HG02610 (cell line): ENCODE data around the gene SBF2.
"Not testable (repeated sequence)": the region's sequence is repeated elsewhere in the genome, so short reads cannot be mapped to it uniquely, and the experiment has no call there.

Experiments
- ATAC-seq: cut with Tn5 transposase; IDR thresholded peaks from one replicate; pipeline ENCODE4 v1.9.1; 2021; ENCODE audit warnings: mild to moderate bottlenecking, moderate library complexity; ENCODE audit not compliant: unreplicated experiment

Gene SBF2

DNA sequence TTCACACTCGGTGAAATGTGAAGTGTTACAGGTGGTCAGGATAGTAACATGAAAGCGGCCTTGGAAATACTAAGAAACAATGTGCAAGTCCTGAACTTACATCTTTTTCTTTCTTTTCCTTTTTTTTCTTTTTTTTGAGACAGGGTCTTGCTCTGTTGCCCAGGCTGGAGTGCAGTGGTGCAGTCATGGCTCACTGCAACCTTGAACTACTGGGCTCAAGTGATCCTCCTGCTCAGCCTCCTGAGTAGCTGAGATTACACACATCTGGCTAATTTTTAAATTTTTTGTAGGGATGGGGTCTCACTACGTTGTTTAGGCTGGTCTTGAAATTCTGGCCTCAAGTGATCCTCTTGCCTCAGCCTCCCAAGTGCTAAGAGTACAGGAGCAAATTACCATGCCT lies 377.5 kb downstream of the SBF2 start:
- ATAC-seq, result no peak

GRCh38 chr11:9914064-9914463 lies 380.0 kb downstream of the SBF2 start:
- ATAC-seq, result no peak

DNA sequence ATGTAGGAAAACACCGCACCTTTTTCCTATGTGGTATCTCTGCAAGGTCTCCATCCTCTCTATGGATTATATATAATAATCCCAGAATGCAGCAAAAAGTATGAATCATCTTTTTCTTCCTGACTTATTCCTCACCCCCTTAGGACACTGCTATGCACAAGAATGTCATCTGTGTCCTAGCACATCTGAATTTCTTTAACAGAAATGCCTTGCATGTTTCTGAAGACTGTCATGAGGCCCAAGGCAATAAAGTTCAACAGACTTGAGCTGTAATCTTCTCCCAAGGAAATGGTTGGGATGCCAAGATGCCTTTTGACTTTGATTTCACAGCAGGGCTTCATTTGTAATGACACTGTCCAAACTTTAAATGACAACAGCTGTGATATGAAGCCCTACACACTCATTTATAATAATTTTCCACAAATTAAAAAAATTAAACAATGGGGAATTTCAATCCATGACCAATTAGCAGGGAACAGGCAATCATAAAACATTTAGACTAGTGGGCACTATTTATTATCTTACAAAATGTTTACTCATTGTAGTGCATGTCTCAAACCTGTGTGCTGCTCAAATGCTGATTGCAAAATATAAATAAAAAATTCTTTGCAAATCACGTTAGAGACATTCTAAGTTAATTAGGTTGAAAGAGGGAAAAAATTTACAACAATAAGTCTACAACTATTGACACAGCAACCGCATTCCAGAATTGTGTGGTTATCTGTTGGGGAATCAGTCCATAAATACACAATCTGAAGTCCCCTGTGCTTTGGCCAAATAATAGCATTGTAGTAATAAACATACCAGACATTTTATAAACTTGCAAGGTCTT lies 387.8 kb downstream of the SBF2 start:
- no peak for ATAC-seq

- ATAC-seq, result no peak
Observed at GRCh38 chr11:9905501-9905951, 388.5 kb downstream of the SBF2 start.

DNA sequence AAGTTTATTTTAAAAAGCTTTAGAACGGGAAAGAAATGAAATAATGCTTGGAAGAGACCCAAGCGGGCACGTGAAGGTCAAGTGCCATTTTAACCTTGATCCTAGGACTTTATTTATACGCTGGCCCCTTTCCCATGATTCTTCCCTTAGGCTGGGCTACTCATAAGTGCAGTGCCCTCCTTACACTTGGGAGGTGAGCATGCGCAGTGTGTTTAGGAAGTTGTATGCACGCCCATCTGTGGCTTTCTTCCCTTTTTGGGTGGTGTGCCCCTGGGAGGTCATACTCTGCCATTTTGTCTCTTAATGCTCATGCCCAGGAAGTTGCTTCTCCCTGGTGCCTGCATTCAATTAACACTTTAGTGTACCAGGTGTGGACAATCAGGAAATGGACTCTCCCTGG lies 390.4 kb downstream of the SBF2 start:
- no peak for ATAC-seq

DNA sequence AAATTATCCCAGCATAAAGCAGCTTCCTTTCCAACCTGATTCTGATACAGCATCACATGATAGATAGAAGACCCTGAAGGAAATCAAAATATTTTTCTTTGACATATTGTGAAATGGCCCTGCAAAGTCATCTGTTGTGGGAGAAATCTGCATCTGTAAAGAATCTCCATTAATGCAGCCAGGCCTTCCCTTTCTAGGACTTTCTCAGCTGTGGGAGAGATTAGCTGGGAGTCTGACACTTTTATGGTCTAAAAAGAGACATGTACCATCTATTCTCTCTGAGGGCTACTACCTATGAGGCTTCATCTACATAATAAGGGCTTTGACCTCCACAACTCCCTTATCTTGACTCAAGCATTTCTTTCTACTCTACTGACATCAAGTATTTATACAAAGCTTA lies 392.1 kb downstream of the SBF2 start:
- no peak for ATAC-seq

DNA sequence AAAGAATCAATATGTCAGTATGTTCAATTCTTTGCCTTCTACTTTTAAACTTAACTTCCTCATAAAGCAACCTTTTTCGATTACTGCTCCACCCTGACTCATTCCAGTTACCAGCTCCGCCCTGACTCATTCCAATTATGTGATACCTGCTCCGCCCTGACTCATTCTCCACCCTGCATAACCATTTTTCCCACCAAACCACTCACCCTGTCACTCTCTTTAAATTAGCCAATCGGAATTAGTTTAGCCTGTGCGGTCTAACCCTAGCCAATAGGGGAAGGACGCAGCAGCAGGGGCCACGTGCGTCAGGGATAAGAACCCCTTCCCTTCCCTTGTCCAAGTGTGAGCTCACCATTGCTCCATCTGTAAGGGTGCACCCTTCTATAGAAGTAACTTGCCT lies 393.8 kb downstream of the SBF2 start:
- ATAC-seq, result not testable (repeated sequence)

- ATAC-seq, result no peak
Observed at GRCh38 chr11:9899676-9900075, 394.3 kb downstream of the SBF2 start.

- ATAC-seq, result no peak
Observed at GRCh38 chr11:9896902-9897301, 397.1 kb downstream of the SBF2 start.

DNA sequence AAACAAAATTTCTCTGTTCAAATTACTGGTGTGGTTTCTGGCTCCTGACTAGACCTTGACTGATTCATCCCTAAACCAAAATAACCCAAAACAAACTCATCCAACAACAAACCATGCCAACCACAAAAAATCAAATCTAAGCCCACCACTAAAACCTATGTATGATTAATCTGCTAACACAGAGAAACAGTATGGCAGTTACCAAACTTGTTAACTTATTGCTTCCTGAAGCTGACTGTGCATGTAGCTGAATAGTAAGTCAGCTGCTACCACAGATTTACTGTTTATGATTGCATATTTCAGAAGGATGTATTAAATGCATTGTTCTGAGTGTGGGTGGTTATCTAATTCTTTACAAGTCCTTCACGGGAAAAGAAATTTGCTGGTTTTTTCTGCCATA lies 399.0 kb downstream of the SBF2 start:
- no peak for ATAC-seq

GRCh38 chr11:9893474-9893873 lies 400.5 kb downstream of the SBF2 start:
- no peak for ATAC-seq

- no peak for ATAC-seq
Observed at GRCh38 chr11:9888938-9889337, 405.1 kb downstream of the SBF2 start.

GRCh38 chr11:9887472-9887871 lies 406.5 kb downstream of the SBF2 start:
- ATAC-seq, result no peak

GRCh38 chr11:9886595-9886994 lies 407.4 kb downstream of the SBF2 start:
- no peak for ATAC-seq

DNA sequence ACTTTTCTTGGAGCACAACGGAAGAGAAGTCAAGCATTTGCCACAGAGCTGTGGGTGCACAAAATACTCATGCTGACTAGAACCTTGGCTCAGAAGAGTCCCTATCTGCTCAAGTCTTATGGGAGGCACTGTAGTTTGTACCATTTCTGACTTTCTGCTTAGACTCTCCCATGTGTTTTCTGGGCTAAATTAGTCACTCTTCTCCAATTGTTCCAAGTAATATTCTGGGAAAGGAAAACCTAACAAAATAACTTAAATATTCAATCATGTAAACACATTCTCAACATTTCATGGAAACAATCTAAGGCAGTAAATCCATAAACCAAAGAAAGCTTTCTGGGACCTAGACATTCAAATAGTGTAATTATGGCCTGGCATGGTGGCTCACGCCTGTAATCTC lies 409.4 kb downstream of the SBF2 start:
- no peak for ATAC-seq

DNA sequence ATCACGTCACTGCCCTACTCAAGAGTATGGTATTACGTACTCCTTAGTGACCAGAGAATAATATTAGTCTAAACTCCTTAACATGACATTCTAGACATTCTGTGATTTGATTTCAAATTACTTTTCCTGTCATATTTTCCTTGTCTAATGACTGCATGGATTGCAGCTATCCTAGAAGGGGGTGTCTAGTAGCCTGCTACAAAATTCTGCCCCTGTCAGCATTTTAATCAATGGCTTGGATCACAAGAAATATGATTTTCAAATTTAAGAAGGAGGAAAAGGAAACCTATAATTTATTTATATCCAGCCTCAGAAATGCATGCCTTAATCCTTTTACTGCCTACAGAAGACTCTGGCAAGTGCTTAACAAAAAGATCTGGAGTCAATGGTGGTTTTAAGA lies 413.4 kb downstream of the SBF2 start:
- no peak for ATAC-seq

DNA sequence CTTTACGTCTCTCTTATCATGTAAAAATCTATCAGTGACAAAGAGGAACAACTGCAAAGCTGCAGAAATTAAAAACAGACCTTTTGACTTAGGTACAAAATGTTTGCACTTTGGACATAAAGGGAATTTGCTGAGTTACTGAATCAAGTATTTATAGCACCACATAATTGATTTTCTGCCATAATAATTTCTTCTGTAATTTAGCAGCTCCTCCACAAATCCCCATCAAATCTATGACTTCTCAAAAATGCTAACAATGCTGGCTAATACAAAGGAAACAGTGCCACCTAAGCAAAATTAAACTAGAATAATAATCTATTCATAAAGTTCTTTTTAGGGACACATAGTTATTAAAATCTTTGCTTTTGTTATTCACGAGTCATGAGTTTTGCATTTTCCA lies 415.1 kb downstream of the SBF2 start:
- ATAC-seq, result no peak

DNA sequence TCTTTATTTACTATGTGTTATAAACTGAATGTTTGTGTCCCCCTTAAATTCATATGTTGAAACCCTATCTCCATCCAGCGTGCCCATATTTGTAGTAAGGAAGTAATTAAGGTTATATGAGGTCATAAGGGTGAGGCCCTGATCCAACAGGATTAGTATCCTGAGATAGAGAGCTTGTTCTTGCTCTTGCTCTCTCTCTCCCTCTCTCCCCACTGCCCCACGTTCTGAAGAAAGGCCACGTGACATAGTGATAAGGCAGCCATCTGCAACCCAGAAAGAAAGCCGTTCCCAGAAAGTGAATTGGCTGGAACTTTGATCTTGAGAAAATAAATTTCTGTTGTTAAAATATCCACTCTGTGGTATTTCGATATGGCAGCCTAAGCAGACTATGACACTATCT lies 417.7 kb downstream of the SBF2 start:
- no peak for ATAC-seq

GRCh38 chr11:9875862-9876261 lies 418.2 kb downstream of the SBF2 start:
- ATAC-seq, result no peak

DNA sequence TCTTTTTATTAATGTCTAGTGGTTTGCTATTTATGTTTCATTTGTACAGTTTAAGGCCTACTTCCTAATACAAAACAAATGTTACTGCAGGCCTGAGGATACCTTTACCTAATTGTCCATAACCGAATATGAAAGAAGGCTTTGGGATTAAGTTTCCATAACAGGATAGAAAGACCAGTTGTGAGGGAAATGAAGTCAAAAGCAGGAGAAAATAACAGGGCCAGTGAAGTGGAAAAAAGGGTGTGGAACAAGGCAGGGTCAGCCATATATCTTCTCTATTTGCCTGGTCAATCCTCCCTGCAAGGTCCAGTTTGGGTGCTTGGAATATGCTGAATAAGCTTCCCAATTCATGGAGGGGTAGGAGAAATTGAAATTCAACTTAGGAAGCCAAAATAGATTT lies 418.6 kb downstream of the SBF2 start:
- no peak for ATAC-seq

DNA sequence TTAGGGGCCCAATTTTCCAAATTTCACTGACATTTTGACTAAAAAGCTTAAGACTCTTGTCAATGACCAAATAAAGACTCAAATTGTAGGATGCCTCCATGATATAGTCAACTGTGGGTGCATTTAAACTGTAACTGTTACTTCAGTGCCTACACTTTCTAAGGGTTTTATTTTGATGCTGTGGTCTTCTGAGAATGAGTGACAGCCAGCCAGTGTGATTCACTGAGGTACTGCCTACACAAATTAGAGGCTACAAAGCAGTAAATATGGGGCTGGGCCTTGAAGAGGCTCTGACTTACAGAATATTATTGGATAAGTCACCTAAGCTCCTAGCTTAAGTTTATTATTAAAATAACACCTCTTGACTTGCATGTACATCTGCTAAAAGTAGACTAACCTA lies 419.6 kb downstream of the SBF2 start:
- no peak for ATAC-seq

DNA sequence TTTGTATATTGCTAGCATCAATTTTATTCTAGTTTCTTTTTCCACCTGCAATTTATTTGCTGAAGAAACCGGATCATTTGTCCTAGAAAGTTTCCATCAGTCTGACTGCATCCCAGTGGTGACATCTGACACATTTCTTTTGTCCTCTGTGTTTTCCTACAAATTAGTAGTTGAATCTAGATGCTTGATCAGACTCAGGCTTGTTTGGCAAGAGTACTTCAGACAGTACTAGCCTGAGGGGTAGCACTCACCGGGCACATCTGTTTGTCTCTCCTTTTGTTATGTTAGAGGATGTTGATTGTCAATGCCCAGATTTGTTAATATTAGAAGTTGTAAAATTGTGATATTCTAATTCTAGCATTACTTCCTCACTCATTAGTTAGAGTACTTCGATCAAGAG lies 425.4 kb downstream of the SBF2 start:
- ATAC-seq, result no peak

- ATAC-seq, result no peak
Observed at GRCh38 chr11:9862981-9863380, 431.0 kb downstream of the SBF2 start.
